ENCODE results near the gene CFAP77.

Gene CFAP77

GRCh38 chr9:132488626-132489025, 78.6 kb downstream of the CFAP77 start:
- DNase-seq (ENCODE audit: low spot score): no peak

- DNase-seq (ENCODE audit: low spot score): no peak
Measured at GRCh38 chr9:132489536-132489935, 79.5 kb downstream of the CFAP77 start.

GRCh38 chr9:132494857-132495256, 84.8 kb downstream of the CFAP77 start:
- no peak for DNase-seq (ENCODE audit: low spot score)

- no peak for DNase-seq (ENCODE audit: low spot score)
Measured at GRCh38 chr9:132497731-132498130, 87.7 kb downstream of the CFAP77 start.

- peak; percentile 38 for DNase-seq (ENCODE audit: low spot score)
Measured at GRCh38 chr9:132498531-132499210, 88.7 kb downstream of the CFAP77 start.

- no peak for DNase-seq (ENCODE audit: low spot score)
Measured at GRCh38 chr9:132499251-132499650, 89.2 kb downstream of the CFAP77 start.

- no peak for DNase-seq (ENCODE audit: low spot score)
Measured at GRCh38 chr9:132500193-132500592, 90.2 kb downstream of the CFAP77 start.

GRCh38 chr9:132502480-132502879, 92.5 kb downstream of the CFAP77 start:
- no peak for DNase-seq (ENCODE audit: low spot score)

- DNase-seq (ENCODE audit: low spot score): no peak
Measured at GRCh38 chr9:132503116-132503515, 93.1 kb downstream of the CFAP77 start.

- DNase-seq (ENCODE audit: low spot score): no peak
Measured at GRCh38 chr9:132504488-132504887, 94.5 kb downstream of the CFAP77 start.

- no peak for DNase-seq (ENCODE audit: low spot score)
Measured at GRCh38 chr9:132505991-132506655, 96.1 kb downstream of the CFAP77 start.

GRCh38 chr9:132506977-132507669, 97.1 kb downstream of the CFAP77 start:
- no peak for DNase-seq (ENCODE audit: low spot score)

GRCh38 chr9:132507670-132508469, 97.9 kb downstream of the CFAP77 start:
- peak; percentile 90 for DNase-seq (ENCODE audit: low spot score)

- no peak for DNase-seq (ENCODE audit: low spot score)
Measured at GRCh38 chr9:132509928-132510874, 100.2 kb downstream of the CFAP77 start.

- no peak for DNase-seq (ENCODE audit: low spot score)
Measured at GRCh38 chr9:132511191-132511999, 101.4 kb downstream of the CFAP77 start.

- no peak for DNase-seq (ENCODE audit: low spot score)
Measured at GRCh38 chr9:132513416-132513815, 103.4 kb downstream of the CFAP77 start.

- DNase-seq (ENCODE audit: low spot score): no peak
Measured at GRCh38 chr9:132514011-132514744, 104.2 kb downstream of the CFAP77 start.

GRCh38 chr9:132514821-132515220, 104.8 kb downstream of the CFAP77 start:
- DNase-seq (ENCODE audit: low spot score): no peak

GRCh38 chr9:132516301-132516700, 106.3 kb downstream of the CFAP77 start:
- no peak for DNase-seq (ENCODE audit: low spot score)

- DNase-seq (ENCODE audit: low spot score): no peak
Measured at GRCh38 chr9:132516911-132517310, 106.9 kb downstream of the CFAP77 start.
